Uterus (tissue), 2 donors: ENCODE results near the gene CCL5.

Experiments used
- POLR2A ChIP-seq, 2 donors: fragments of 450-650 bp; IDR thresholded peaks; one replicate each; pipeline ENCODE4 v1.6.1; 2016; ENCODE audit warnings: antibody characterized with exemption in 2 of 2, mild to moderate bottlenecking in 1 of 2, moderate library complexity in 1 of 2
- TF ChIP-seq, protein P1 (sequence below), 4 experiments: fragments of 200-600 bp in 2 of 4; fragments of 450-650 bp in 2 of 4; sonication (generic) in 2 of 4; IDR thresholded peaks; one replicate each; pipeline ENCODE4 v1.5.1; 2016 to 2019; ENCODE audit warnings: antibody characterized with exemption in 4 of 4, mild to moderate bottlenecking in 2 of 4, moderate library complexity in 1 of 4

DNA sequence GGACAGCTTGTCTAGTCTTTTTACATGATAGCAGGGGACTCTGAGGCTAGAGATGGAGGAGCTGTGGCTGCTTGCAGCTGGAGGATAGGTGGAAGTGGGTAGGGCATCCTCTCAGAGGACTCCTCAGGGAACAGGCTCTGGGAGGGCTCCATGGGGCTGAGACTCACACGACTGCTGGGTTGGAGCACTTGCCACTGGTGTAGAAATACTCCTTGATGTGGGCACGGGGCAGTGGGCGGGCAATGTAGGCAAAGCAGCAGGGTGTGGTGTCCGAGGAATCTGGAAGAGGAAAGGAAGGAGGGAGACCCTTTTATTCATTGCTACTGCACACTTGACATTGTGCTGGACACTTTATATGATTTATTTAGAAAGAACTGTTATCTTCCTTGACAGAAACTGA, 1.8 kb downstream of the CCL5 start:
- TF ChIP-seq, protein P1, sequence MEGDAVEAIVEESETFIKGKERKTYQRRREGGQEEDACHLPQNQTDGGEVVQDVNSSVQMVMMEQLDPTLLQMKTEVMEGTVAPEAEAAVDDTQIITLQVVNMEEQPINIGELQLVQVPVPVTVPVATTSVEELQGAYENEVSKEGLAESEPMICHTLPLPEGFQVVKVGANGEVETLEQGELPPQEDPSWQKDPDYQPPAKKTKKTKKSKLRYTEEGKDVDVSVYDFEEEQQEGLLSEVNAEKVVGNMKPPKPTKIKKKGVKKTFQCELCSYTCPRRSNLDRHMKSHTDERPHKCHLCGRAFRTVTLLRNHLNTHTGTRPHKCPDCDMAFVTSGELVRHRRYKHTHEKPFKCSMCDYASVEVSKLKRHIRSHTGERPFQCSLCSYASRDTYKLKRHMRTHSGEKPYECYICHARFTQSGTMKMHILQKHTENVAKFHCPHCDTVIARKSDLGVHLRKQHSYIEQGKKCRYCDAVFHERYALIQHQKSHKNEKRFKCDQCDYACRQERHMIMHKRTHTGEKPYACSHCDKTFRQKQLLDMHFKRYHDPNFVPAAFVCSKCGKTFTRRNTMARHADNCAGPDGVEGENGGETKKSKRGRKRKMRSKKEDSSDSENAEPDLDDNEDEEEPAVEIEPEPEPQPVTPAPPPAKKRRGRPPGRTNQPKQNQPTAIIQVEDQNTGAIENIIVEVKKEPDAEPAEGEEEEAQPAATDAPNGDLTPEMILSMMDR (IDR thresholded peaks at IDR 0.05): no peak
- no peak for TF ChIP-seq POLR2A (IDR thresholded peaks at IDR 0.05)
